ENCODE measurements around the gene ATG4B. TPM values are rescaled to one million over a fixed set of nuclear protein-coding genes. Genes with fewer than 3 reads are reported as not detected.

Gene ATG4B
- total and polyA plus RNA-seq, 9 of the 15 experiments (the other 6 are each of a cell fraction or from before 2014, with no cell fraction given): 5.9 to 58.8 (median 35.6) TPM

GRCh38 chr2:241701399-241702154, 64.1 kb downstream of the ATG4B start, which contains the start of gene ING5 (continued):
- TF ChIP-seq CUX1 (CRISPR knock-in tag; IDR thresholded peaks at IDR 0.05) (no peak), BMI1 (IDR thresholded peaks at IDR 0.05; ENCODE audit: low read length) (no peak), ZNF830 (CRISPR knock-in tag; IDR thresholded peaks at IDR 0.05) (0 out of 2 replicates have a peak, but pooled peaks have one; percentile 70), KDM2B (CRISPR knock-in tag; IDR thresholded peaks at IDR 0.05) (no peak), ZNF57 (CRISPR knock-in tag; IDR thresholded peaks at IDR 0.05) (no peak), ZZZ3 (IDR thresholded peaks at IDR 0.05) (no peak), E2F3 (CRISPR knock-in tag; IDR thresholded peaks at IDR 0.05) (no peak; the same call in 1 of the 2 replicates), SIX5 (IDR thresholded peaks at IDR 0.05; ENCODE audit: borderline replicate concordance in 1 of 2, insufficient read depth in 1 of 2, low read depth in 1 of 2, low read length in 2 of 2) (no peak), ZNF277 (CRISPR knock-in tag; IDR thresholded peaks at IDR 0.05; ENCODE audit: borderline replicate concordance) (no peak), BRD4 (IDR thresholded peaks at IDR 0.05) (no peak), SLC30A9 (CRISPR knock-in tag; IDR thresholded peaks at IDR 0.05) (no peak), HNRNPK (IDR thresholded peaks at IDR 0.05; ENCODE audit: low read depth, low read length, poor library complexity, severe bottlenecking) (no peak)
- TF ChIP-seq, protein P1, sequence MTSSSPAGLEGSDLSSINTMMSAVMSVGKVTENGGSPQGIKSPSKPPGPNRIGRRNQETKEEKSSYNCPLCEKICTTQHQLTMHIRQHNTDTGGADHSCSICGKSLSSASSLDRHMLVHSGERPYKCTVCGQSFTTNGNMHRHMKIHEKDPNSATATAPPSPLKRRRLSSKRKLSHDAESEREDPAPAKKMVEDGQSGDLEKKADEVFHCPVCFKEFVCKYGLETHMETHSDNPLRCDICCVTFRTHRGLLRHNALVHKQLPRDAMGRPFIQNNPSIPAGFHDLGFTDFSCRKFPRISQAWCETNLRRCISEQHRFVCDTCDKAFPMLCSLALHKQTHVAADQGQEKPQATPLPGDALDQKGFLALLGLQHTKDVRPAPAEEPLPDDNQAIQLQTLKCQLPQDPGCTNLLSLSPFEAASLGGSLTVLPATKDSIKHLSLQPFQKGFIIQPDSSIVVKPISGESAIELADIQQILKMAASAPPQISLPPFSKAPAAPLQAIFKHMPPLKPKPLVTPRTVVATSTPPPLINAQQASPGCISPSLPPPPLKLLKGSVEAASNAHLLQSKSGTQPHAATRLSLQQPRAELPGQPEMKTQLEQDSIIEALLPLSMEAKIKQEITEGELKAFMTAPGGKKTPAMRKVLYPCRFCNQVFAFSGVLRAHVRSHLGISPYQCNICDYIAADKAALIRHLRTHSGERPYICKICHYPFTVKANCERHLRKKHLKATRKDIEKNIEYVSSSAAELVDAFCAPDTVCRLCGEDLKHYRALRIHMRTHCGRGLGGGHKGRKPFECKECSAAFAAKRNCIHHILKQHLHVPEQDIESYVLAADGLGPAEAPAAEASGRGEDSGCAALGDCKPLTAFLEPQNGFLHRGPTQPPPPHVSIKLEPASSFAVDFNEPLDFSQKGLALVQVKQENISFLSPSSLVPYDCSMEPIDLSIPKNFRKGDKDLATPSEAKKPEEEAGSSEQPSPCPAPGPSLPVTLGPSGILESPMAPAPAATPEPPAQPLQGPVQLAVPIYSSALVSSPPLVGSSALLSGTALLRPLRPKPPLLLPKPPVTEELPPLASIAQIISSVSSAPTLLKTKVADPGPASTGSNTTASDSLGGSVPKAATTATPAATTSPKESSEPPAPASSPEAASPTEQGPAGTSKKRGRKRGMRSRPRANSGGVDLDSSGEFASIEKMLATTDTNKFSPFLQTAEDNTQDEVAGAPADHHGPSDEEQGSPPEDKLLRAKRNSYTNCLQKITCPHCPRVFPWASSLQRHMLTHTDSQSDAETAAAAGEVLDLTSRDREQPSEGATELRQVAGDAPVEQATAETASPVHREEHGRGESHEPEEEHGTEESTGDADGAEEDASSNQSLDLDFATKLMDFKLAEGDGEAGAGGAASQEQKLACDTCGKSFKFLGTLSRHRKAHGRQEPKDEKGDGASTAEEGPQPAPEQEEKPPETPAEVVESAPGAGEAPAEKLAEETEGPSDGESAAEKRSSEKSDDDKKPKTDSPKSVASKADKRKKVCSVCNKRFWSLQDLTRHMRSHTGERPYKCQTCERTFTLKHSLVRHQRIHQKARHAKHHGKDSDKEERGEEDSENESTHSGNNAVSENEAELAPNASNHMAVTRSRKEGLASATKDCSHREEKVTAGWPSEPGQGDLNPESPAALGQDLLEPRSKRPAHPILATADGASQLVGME (CRISPR knock-in tag; IDR thresholded peaks at IDR 0.05): no peak
- TF ChIP-seq, protein P2, sequence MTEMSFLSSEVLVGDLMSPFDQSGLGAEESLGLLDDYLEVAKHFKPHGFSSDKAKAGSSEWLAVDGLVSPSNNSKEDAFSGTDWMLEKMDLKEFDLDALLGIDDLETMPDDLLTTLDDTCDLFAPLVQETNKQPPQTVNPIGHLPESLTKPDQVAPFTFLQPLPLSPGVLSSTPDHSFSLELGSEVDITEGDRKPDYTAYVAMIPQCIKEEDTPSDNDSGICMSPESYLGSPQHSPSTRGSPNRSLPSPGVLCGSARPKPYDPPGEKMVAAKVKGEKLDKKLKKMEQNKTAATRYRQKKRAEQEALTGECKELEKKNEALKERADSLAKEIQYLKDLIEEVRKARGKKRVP (CRISPR knock-in tag; IDR thresholded peaks at IDR 0.05): no peak
